AG04450 (cell line): Measurements from ENCODE around the gene TRAF3IP1. TPM values are rescaled to one million over a fixed set of nuclear protein-coding genes. Genes with fewer than 3 reads are reported as not detected.

Experiments used
- CTCF ChIA-PET: fragments of 300-600, 350-600 bp; formaldehyde crosslinking; extraction: SDS; loops from one replicate; lab custom pipeline; 2022; ENCODE audit warnings: antibody characterized with exemption, inconsistent platforms; lab: Charles Lee
- POLR2A ChIA-PET: fragments of 350-600 bp; formaldehyde crosslinking; extraction: SDS; loops from one replicate; lab custom pipeline; 2021; ENCODE audit warnings: antibody characterized with exemption, inconsistent platforms; lab: Yijun Ruan, JAX
- DNase-seq: peaks from one replicate; pipeline ENCODE4 v3.0.0-alpha.2; 2011; ENCODE audit warnings: low read depth, low spot score
- H3K27ac ChIP-seq: one replicate; pipeline ENCODE4 v1.5.1; 2012; ENCODE audit warnings: low read depth, low read length, control low read depth
- H3K27me3 ChIP-seq: one replicate; pipeline ENCODE4 v1.6.0; 2012; ENCODE audit warnings: low read length; ENCODE audit not compliant: control insufficient read depth, insufficient read depth
- H3K4me3 ChIP-seq: 2 replicates; pipeline ENCODE4 v1.5.1; 2011; ENCODE audit warnings: mild to moderate bottlenecking, low read depth, low read length, control low read depth
- H3K9me3 ChIP-seq: 2 replicates; pipeline ENCODE4 v1.5.1; 2012; ENCODE audit warnings: low read length; ENCODE audit not compliant: control insufficient read depth, insufficient read depth
- polyA plus RNA-seq: library from polyadenylated mRNA; depleted of rRNA; stranded (reverse); fragments of >200 nt; gene quantifications from 2 replicates; pipeline ENCODE4 v1.2.3, GENCODE V29; 2011
- TF ChIP-seq, protein P1 (sequence below): IDR thresholded peaks from 2 replicates; pipeline ENCODE4 v1.5.1; 2011; ENCODE audit warnings: low read depth, low read length, control low read depth, inconsistent platforms

Gene TRAF3IP1
- polyA plus RNA-seq, 1 experiment: 5.9 TPM

DNA sequence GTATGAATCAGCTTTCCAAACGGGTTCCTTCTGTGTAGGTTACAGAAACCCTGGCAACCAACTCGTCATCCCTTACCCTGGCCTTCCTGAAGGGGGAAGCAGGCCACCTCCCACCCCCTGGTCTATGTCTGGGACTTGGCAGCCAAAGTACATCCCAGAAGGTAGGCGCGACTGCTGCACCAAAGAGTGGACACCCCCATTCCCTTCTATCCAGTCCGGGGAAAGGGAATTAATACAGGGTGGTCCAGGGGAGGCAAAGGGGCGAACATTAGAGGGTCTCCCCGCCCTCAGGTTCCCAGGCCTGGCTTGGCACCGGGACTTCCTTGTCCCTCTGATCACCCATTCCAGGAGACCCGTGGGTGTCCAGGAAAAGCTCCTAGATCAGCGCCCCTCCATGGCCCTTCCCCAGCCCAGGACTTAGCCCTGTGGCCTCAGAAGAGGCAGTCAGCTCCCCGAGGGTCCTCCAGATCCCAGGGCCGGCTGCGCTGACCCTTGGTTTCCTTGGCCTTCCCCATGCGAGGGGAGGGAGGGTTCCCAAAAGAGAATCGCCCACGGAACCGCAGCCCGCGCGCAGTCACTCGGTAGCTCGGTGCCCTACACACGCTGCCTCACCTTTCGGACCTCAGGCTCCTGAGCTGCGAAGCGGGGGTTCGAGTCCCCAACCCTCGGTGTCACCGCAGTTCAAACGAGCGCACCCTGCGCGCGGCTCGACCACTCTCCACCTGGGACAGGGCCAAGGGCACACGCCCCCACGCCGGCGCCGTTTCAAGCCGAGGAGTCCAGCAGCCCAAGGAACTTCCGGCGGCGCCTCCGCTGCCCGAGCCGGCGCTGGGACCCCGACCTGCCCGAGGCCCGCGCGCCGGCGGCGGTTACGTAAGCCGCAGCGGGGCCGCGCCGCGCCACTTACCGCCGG is 32.3 kb upstream of the TRAF3IP1 start, which contains the start of gene PER2:
PER2 (minus strand) TSS at position 874 of the 913 bp plus-strand sequence. CDS start 10,674 bp downstream, outside the sequence.
- peak; percentile 53 for DNase-seq
- ChIA-PET POLR2A (interaction anchor here (0.6 to 1.1 kb wide), 2 partner anchors 503 to 1043 kb away, joined by 3 to 7 read pairs; no protein-coding TSS in a partner anchor), CTCF (interaction anchor here (0.9 to 1.0 kb wide), 2 partner anchors 75 to 308 kb away, joined by 3 to 4 read pairs; no protein-coding TSS in a partner anchor)
- no peaks in the 10 kb centered on the region for H3K9me3 ChIP-seq
- TF ChIP-seq, protein P1, sequence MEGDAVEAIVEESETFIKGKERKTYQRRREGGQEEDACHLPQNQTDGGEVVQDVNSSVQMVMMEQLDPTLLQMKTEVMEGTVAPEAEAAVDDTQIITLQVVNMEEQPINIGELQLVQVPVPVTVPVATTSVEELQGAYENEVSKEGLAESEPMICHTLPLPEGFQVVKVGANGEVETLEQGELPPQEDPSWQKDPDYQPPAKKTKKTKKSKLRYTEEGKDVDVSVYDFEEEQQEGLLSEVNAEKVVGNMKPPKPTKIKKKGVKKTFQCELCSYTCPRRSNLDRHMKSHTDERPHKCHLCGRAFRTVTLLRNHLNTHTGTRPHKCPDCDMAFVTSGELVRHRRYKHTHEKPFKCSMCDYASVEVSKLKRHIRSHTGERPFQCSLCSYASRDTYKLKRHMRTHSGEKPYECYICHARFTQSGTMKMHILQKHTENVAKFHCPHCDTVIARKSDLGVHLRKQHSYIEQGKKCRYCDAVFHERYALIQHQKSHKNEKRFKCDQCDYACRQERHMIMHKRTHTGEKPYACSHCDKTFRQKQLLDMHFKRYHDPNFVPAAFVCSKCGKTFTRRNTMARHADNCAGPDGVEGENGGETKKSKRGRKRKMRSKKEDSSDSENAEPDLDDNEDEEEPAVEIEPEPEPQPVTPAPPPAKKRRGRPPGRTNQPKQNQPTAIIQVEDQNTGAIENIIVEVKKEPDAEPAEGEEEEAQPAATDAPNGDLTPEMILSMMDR: peak; percentile 38
- peak within 1 kb of the TSS; percentile 93 for H3K27ac ChIP-seq
- H3K27me3 ChIP-seq: no peaks in the 10 kb centered on the region
- peak within 1 kb of the TSS; percentile 83 for H3K4me3 ChIP-seq

GRCh38 chr2:238288650-238289573 is 31.4 kb upstream of the TRAF3IP1 start:
- TF ChIP-seq, protein P1: peak; percentile 35; the same call in 1 of the 2 replicates
- ChIA-PET CTCF (no interaction called here), POLR2A (interaction anchor here (0.5 to 1.1 kb wide), 3 partner anchors 30 to 1044 kb away, joined by 3 to 7 read pairs (median 3); no protein-coding TSS in a partner anchor)
- Histone ChIP-seq H3K27ac (no peak overlapping the region), H3K27me3 (peaks cover 4% of the 10 kb centered on the region), H3K4me3 (peak overlapping the region; percentile 83), H3K9me3 (no peaks in the 10 kb centered on the region)
- DNase-seq: peak; percentile 97

DNA sequence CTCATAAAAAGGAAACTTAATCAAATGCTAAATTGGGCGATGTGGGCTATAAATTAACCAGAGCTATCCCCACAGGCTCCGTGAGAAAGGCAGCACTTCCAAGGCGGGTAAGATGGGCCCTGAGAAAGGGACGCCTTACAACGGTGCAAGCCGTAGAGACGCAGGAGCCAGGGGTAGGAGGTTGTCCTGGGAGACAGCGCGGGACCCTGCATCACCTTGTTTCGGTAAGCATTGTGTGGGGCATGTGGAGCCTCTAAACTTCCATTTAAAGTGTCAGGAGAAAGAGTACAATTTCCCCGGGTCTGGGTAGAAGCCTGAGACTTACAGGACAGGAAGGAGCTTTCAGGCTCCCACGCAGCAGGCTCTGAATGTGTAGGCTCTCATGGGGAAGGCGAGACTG is 30.7 kb upstream of the TRAF3IP1 start:
- ChIA-PET POLR2A (interaction anchor here (0.5 to 1.1 kb wide), 2 partner anchors 30 to 501 kb away, joined by 3 to 7 read pairs; no protein-coding TSS in a partner anchor), CTCF (interaction anchor here (1.3 to 1.5 kb wide), 2 partner anchors 12 to 15 kb away, joined by 3 to 4 read pairs; no protein-coding TSS in a partner anchor)
- Histone ChIP-seq H3K27me3 (peaks cover 10% of the 10 kb centered on the region), H3K27ac (no peak overlapping the region), H3K4me3 (no peak overlapping the region; the same call in 1 of the 2 replicates), H3K9me3 (no peaks in the 10 kb centered on the region)
- DNase-seq: no peak
- TF ChIP-seq, protein P1: no peak

DNA sequence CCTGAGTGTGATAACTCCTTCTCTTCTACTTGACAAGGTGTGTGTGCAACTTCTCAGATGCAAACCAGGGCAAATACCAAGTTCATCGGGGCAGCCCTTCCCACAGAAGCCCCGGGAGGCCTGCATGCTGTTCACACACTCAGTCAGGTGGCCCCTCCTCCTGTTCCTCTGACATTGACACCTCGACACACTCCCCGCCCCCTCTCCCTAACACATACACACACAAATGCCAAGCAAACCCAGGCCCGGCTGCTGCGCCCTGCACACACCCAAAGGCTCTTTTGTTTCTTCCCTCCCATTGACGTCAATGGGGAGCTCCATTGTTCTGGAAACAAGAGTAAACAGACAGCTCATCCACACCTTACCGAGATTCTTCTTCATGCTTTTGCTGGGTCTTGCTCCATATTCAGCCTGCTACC is 30.2 kb upstream of the TRAF3IP1 start:
- ChIA-PET POLR2A (no interaction called here), CTCF (interaction anchor here (1.3 to 1.5 kb wide), 3 partner anchors 12 to 27 kb away, joined by 3 to 4 read pairs (median 3); no protein-coding TSS in a partner anchor)
- H3K27me3 ChIP-seq: peaks cover 14% of the 10 kb centered on the region
- no peak overlapping the region for H3K4me3 ChIP-seq
- no peak for DNase-seq
- no peaks in the 10 kb centered on the region for H3K9me3 ChIP-seq
- H3K27ac ChIP-seq: no peak overlapping the region
- TF ChIP-seq, protein P1: no peak
